Mesenteric fat pad (tissue), 1 donor: Measurements from ENCODE around the gene PCDHGA11. TPM values are rescaled to one million over a fixed set of nuclear protein-coding genes. Genes with fewer than 3 reads are reported as not detected.
"Not testable (repeated sequence)": the region's sequence is repeated elsewhere in the genome, so short reads cannot be mapped to it uniquely, and the experiment has no call there.

Experiments used
- DNase-seq: peaks from one replicate; pipeline ENCODE4 v3.0.0-alpha.2; 2020; ENCODE audit warnings: low spot score
- long read RNA-seq: library from polyadenylated mRNA; unstranded; transcript quantifications from one replicate; pipeline ENCODE4 v2.0.0, GENCODE V29; 2020
- total RNA-seq: library from RNA; stranded (reverse); fragmentation: NEBNext Ultra II Directional; extraction: Animal tissue kit (Norgen Biotek cat#: 25700); gene quantifications from one replicate; pipeline ENCODE4 v1.2.1, GENCODE V29; 2021
- donor health status: DM: yes; HTN: yes; CAD: no.

PCDHGA11 gene
- total RNA-seq, result 3.1 TPM
- long read RNA-seq, full-length matches to known transcripts, result 1 of 1 reads
- long read RNA-seq, partial matches to known transcripts, result 0 of 1 reads
- long read RNA-seq, other reads (novel, unspliced or antisense), result 0 of 1 reads

DNA sequence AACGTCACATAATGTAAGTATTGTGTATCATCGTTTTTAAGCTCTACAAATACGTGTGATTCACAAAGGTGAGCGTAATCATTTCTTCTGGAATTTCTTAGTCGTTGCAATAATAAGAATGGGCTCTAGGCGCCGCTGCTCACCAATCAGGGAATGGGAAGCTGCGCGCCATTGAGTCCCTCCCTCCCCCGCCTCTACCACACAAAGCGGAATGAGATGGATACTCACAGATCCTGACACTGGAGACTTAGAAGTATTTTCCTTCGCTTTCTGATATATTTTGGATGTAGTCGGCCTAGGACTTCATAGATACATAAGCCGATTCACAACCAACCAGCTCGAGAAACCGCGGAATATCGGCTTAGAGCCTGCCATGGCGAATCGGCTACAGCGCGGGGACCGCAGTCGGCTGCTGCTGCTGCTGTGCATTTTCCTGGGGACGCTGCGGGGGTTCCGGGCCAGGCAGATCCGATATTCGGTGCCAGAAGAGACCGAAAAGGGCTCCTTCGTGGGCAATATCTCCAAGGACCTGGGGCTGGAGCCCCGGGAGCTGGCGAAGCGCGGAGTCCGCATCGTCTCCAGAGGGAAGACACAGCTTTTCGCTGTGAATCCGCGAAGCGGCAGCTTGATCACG lies at the start of gene PCDHGA11:
PCDHGA11 (plus strand) TSS at position 197 of the 634 bp plus-strand sequence; CDS start at position 374, 177 bp downstream.
- DNase-seq, result no peak

DNA sequence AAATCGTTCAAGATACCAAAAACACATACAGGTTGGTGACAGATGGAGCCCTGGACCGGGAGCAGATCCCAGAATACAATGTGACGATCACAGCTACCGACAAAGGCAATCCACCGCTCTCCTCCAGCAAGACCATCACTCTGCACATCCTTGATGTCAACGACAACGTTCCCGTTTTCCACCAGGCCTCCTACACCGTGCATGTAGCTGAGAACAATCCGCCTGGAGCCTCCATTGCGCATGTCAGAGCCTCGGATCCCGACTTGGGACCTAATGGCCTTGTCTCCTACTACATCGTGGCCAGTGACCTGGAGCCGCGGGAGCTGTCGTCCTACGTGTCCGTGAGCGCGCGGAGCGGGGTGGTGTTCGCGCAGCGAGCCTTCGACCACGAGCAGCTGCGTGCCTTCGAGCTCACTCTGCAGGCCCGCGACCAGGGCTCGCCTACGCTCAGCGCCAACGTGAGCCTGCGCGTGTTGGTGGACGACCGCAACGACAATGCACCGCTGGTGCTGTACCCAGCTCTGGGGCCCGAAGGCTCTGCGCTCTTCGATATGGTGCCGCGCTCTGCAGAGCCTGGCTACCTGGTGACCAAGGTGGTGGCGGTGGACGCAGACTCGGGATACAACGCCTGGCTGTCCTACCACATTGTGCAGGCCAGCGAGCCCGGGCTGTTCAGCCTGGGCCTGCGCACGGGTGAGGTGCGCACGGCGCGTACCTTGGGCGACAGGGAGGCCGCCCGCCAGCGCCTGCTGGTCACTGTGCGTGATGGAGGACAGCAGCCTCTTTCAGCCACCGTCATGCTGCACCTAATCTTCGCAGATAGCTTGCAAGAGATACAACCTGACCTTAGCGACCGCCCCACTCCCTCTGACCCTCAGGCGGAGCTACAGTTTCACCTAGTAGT lies 49.0 kb upstream of the PCDHGA11 start:
- DNase-seq, result no peak

DNA sequence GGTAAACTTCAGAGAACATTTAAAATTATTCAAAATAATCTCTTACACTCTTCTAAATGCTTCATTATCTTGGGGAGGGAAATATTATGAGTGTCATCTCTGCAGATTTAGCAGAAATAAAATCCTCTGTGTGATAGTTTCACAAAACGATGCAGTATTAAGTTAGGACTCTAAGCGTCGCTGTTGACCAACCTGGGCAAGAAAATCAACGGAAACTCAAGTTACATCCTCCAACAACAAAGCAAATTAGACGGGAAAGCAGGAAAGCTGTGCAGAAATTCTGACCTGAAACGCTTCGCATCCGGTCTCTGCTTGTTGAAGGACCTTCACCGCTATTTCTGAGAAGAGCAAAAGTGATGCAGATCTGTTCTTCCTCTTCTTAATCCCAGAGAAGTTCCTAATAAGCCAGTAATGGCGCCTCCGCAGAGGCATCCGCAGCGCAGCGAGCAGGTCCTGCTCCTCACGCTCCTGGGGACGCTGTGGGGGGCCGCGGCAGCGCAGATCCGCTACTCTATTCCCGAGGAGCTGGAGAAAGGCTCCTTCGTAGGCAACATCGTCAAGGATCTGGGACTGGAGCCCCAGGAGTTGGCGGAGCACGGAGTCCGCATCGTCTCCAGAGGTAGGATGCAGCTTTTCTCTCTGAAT lies 47.1 kb upstream of the PCDHGA11 start, which contains the start of gene PCDHGA6:
PCDHGA6 (plus strand) TSS at position 219 of the 645 bp plus-strand sequence; CDS start at position 412, 193 bp downstream.
- DNase-seq, result peak; percentile 67

DNA sequence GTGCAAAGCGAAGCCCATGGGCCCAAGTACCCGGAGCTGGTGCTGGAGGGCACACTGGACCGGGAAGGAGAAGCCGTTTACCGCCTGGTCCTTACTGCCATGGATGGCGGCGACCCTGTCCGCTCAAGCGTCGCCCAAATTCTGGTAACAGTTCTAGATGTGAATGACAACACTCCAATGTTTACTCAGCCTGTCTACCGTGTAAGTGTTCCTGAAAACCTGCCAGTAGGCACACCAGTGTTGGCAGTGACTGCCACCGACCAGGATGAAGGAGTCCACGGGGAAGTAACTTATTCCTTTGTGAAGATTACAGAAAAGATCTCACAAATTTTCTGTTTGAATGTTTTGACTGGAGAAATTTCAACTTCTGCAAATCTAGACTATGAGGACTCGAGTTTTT lies 46.2 kb upstream of the PCDHGA11 start:
- no peak for DNase-seq

DNA sequence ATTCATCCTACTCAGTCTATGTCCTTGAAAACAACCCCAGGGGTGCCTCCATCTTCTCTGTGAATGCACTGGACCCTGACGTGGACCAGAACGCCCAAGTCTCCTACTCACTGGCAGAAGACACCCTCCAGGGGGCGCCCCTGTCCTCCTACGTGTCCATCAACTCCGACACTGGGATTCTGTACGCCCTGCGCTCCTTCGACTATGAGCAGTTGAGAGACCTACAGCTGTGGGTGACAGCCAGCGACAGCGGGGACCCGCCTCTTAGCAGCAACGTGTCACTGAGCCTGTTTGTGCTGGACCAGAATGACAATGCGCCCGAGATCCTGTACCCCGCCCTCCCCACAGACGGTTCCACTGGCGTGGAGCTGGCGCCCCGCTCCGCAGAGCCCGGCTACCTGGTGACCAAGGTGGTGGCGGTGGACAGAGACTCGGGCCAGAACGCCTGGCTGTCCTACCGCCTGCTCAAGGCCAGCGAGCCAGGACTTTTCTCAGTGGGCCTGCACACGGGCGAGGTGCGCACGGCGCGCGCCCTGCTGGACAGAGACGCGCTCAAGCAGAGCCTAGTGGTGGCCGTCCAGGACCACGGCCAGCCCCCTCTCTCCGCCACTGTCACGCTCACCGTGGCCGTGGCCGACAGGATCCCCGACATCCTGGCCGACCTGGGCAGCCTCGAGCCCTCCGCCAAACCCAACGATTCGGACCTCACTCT lies 45.3 kb upstream of the PCDHGA11 start:
- DNase-seq, result peak; percentile 72

DNA sequence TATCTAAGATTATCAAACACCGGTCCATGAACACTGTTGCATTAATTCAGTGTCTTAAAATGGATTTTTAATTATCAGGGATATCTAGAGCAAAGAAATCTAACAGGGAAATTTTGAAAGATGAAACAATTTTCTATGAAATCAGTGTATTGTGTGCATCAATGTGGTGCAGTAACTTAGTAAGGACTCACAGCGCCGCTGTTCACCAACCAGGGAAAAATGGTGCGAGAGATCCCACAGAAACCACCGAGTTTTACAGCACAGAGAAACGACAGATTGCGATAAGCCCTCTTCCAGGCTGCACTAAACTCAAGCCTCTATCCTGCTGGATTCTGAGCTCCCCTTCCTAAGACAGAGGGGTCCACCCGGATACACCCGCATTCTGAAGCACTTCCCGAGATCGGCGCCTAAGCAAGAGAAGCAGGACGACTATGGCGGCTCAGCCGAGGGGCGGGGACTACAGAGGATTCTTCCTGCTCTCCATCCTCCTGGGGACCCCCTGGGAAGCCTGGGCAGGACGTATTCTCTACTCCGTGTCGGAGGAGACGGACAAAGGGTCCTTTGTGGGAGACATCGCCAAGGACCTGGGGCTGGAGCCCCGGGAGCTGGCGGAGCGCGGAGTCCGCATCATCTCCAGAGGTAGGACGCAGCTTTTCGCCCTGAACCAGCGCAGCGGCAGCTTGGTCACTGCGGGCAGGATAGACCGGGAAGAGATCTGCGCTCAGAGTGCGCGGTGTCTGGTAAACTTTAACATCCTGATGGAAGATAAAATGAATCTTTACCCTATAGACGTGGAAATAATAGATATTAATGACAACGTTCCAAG lies 38.2 kb upstream of the PCDHGA11 start, which contains the start of gene PCDHGA7:
PCDHGA7 (plus strand) TSS at position 274 of the 826 bp plus-strand sequence; CDS start at position 432, 158 bp downstream.
- no peak for DNase-seq

DNA sequence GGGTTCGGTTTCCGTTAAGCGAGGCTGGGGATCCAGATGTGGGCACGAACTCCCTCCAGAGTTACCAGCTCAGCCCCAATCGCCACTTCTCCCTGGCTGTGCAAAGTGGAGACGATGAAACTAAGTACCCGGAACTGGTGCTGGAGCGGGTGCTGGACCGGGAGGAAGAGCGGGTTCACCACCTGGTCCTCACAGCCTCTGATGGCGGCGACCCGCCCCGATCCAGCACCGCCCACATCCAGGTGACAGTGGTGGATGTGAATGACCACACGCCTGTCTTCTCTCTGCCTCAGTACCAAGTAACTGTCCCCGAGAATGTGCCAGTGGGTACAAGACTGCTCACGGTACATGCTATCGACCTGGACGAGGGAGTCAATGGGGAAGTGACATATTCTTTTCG lies 37.5 kb upstream of the PCDHGA11 start:
- DNase-seq, result no peak

DNA sequence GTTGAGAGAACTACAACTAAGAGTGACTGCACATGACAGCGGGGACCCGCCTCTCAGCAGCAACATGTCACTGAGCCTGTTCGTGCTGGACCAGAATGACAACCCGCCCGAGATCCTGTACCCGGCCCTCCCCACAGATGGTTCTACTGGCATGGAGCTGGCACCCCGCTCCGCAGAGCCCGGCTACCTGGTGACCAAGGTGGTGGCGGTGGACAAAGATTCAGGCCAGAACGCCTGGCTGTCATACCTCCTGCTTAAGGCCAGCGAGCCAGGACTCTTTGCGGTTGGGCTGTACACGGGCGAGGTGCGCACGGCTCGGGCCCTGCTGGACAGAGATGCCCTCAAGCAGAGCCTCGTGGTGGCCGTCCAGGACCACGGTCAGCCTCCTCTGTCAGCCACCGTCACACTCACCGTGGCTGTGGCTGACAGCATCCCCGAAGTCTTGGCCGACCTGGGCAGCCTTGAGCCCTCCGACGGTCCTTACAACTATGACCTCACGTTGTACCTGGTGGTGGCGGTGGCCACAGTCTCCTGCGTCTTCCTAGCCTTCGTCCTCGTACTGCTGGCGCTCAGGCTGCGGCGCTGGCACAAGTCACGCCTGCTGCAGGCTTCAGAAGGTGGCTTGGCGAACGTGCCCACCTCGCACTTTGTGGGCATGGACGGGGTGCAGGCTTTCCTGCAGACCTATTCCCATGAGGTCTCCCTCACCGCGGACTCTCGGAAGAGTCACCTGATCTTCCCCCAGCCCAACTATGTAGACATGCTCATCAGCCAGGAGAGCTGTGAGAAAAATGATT lies 36.2 kb upstream of the PCDHGA11 start:
- DNase-seq, result no peak

DNA sequence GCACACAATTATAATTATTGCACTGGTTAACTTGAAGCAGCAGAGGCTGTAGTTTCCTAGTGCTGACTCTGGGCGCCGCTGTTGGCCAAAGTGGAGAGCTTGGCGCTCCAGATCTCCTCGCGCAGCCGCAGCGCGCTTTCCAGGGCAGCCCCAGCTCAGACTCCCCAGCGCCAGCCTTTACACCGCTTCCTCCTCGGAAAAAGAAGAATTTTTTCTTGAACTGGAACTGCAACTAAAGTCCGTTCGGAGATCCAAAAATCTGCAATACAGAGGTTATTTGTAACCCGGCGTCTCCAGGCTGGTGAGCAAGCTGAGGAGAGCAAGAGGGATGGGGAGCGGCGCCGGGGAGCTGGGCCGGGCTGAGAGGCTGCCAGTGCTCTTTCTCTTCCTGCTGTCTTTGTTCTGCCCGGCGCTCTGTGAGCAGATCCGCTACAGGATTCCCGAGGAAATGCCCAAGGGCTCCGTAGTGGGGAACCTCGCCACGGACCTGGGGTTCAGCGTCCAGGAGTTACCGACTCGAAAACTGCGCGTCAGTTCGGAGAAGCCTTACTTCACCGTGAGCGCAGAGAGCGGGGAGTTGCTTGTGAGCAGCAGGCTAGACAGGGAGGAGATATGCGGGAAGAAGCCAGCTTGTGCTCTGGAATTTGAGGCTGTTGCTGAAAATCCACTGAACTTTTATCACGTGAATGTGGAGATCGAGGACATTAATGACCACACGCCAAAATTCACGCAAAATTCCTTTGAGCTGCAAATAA lies 33.1 kb upstream of the PCDHGA11 start, which contains the start of gene PCDHGB4:
PCDHGB4 (plus strand) TSS at position 142 of the 755 bp plus-strand sequence; CDS start at position 329, 187 bp downstream.
- DNase-seq, result not testable (repeated sequence)

DNA sequence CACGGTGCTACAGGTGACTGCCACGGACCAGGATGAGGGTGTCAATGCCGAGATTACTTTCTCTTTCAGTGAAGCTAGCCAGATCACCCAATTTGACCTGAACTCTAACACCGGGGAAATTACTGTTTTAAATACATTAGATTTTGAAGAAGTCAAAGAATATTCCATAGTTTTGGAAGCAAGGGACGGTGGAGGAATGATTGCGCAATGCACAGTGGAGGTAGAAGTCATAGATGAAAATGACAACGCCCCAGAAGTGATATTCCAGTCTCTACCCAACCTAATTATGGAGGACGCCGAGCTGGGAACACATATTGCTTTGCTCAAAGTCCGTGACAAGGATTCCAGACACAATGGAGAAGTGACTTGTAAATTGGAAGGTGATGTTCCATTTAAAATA lies 32.2 kb upstream of the PCDHGA11 start:
- no peak for DNase-seq

DNA sequence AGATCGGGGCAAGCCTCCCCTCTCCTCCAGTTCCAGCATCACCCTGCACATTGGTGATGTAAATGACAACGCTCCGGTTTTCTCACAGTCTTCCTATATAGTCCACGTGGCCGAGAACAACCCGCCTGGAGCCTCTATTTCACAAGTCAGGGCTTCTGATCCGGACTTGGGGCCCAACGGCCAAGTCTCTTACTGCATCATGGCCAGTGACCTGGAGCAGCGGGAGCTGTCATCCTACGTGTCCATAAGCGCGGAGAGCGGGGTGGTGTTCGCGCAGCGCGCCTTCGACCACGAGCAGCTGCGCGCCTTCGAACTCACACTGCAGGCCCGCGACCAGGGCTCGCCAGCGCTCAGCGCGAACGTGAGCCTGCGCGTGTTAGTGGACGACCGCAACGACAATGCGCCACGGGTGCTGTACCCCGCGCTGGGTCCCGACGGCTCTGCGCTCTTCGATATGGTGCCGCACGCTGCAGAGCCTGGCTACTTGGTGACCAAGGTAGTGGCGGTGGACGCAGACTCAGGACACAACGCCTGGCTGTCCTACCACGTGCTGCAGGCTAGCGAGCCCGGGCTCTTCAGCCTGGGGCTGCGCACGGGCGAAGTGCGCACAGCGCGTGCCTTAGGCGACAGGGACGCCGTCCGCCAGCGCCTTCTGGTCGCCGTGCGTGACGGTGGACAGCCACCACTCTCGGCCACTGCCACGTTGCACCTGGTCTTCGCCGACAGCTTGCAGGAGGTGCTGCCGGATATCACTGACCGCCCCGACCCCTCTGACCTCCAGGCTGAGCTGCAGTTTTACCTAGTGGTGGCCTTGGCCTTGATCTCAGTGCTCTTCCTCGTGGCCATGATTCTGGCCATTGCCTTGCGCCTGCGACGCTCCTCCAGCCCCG lies 31.5 kb upstream of the PCDHGA11 start:
- no peak for DNase-seq

DNA sequence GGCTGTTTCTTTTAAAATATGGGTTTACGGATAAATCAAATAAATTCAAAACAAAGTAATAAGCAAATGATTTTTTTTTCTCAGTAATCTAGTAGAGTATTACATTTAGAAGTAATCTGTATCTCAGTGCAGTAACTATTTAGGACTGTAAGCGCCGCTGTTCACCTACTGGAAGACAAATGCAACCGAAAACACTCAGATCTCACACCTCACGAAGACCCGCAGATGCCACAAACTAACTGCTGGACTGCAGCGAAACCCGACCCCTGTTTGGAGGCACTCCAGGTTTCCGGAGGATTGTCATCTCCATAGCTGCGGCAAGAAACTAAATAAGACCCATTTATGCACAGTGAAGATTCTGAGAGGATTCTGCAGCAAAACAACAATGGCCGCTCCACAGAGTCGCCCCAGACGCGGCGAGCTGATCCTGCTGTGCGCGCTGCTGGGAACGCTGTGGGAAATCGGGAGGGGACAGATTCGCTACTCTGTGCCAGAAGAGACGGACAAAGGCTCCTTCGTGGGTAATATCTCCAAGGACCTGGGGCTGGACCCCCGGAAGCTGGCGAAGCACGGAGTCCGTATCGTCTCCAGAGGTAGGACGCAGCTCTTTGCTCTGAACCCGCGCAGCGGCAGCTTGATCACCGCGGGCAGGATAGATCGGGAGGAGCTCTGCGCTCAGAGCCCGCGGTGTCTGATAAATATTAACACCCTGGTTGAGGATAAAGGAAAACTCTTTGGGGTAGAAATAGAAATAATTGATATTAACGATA lies 28.2 kb upstream of the PCDHGA11 start, which contains the start of gene PCDHGA8:
PCDHGA8 (plus strand) TSS at position 205 of the 770 bp plus-strand sequence; CDS start at position 386, 181 bp downstream.
- no peak for DNase-seq

DNA sequence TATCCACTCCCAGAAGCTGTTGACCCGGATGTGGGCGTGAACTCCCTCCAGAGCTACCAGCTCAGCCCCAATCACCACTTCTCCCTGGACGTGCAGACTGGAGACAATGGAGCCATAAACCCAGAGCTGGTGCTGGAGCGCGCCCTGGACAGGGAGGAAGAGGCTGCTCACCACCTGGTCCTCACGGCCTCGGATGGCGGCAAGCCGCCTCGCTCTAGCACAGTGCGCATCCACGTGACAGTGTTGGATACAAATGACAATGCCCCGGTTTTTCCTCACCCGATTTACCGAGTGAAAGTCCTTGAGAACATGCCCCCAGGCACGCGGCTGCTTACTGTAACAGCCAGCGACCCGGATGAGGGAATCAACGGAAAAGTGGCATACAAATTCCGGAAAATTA lies 27.6 kb upstream of the PCDHGA11 start:
- DNase-seq, result no peak

DNA sequence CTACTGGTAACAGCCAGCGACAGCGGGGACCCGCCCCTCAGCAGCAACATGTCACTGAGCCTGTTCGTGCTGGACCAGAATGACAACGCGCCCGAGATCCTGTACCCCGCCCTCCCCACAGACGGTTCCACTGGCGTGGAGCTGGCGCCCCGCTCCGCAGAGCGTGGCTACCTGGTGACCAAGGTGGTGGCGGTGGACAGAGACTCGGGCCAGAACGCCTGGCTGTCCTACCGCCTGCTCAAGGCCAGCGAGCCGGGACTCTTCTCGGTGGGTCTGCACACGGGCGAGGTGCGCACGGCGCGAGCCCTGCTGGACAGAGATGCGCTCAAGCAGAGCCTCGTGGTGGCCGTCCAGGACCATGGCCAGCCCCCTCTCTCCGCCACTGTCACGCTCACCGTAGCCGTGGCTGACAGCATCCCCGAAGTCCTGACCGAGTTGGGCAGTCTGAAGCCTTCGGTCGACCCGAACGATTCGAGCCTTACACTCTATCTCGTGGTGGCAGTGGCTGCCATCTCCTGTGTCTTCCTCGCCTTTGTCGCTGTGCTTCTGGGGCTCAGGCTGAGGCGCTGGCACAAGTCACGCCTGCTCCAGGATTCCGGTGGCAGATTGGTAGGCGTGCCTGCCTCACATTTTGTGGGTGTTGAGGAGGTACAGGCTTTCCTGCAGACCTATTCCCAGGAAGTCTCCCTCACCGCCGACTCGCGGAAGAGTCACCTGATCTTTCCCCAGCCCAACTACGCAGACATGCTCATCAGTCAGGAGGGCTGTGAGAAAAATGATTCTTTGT lies 26.3 kb upstream of the PCDHGA11 start:
- not testable (repeated sequence) for DNase-seq
